Measurements from ENCODE around the gene RBMS1.

Gene RBMS1

DNA sequence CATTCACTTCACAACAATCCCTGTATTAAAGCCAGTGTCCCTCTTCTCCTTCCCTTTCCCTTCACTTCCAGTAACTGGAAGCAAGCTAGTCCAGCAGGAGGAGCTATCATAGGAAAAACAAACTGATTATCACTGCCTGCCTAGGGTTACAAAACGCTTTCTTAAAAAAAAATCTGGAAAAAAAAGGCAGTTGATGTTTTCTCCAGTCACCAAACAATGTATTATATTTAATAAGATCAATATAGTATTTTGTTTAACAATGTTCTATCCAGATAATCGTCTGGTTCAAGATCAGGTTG, 214.8 kb downstream of the RBMS1 start:
- no peak overlapping the region for H3K27ac ChIP-seq (ENCODE audit: low read length)
- no peaks in the 10 kb centered on the region for H3K9me3 ChIP-seq (ENCODE audit: control insufficient read depth in 2 of 2, low read length in 2 of 2)
- peaks cover 31 to 46% of the 10 kb centered on the region in 2 donors for H3K36me3 ChIP-seq (ENCODE audit: control insufficient read depth in 2 of 2, insufficient read depth in 2 of 2, low read length in 2 of 2)

DNA sequence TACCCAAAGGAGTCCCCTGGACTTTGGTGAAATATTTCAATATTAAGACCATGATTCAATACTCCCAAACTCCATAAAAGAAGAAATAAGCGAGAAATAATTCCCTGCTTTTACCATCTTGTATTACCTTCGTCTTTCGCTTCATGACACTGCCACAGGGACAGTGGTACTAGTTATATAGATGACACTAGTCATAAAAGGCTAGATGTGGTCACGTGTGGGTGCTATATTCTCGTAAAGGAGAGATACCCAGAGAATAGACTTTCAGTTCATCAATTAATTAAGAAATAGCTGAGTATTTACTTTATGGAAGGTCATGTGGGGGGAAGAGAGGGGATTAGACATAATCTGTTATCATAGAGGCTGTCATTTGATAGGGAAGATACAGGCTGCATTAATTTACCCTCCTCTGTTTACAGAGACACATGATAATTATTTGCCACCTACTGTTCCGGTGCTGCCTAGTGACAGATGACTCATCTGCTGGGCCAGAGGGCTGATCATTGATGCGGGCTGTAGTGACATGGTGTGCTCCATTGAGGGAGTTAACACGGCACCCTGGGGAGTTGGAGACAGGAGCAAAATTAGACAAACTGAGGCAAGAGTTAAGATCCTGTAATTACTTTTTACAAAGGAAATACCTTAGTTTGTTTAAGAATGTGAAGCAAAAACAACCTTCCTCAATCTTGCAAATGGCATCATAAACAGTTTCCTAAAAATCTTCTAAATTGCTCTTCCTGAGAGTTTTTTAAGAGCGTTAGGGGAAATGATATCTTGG, 215.3 kb downstream of the RBMS1 start:
- H3K36me3 ChIP-seq (ENCODE audit: control insufficient read depth in 2 of 2, insufficient read depth in 2 of 2, low read length in 2 of 2), result peaks cover 31 to 41% of the 10 kb centered on the region in 2 donors

More for the DNA sequence above, 214.8 kb downstream of the RBMS1 start:
- no peak overlapping the region for H3K4me3 ChIP-seq (ENCODE audit: low read length in 2 of 2)
- no peaks in the 10 kb centered on the region for H3K4me1 ChIP-seq (ENCODE audit: control insufficient read depth, insufficient read depth, low read length)
- no peak overlapping the region for H3K9ac ChIP-seq (ENCODE audit: low read length in 2 of 2)
- H3K27me3 ChIP-seq (ENCODE audit: control insufficient read depth in 1 of 2, insufficient read depth in 2 of 2, low read length in 2 of 2), result no peaks in the 10 kb centered on the region

DNA sequence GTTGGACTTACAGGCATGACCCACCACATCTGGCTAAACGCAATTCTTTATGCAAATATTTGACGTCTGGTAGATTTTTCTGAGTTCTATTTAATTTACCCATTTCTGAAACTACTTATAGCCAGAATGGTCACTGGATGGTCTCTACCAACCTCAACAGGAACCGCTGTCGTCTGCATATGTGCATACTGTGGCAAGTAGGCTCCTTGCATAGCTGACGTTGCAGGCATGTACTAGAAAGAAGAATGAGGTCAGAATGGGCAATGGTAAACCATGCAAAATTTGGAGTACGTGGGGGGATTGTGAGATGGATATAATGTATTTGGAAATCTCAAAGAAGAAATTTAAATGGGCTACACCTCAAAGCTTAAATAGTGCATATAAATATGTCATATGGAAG, 216.5 kb downstream of the RBMS1 start:
- H3K27ac ChIP-seq (ENCODE audit: low read length), result no peak overlapping the region
- peaks cover 31 to 35% of the 10 kb centered on the region in 2 donors for H3K36me3 ChIP-seq (ENCODE audit: control insufficient read depth in 2 of 2, insufficient read depth in 2 of 2, low read length in 2 of 2)
- H3K27me3 ChIP-seq (ENCODE audit: control insufficient read depth in 1 of 2, insufficient read depth in 2 of 2, low read length in 2 of 2), result no peaks in the 10 kb centered on the region
- H3K9me3 ChIP-seq (ENCODE audit: control insufficient read depth in 2 of 2, low read length in 2 of 2), result no peaks in the 10 kb centered on the region
- no peaks in the 10 kb centered on the region for H3K4me1 ChIP-seq (ENCODE audit: control insufficient read depth, insufficient read depth, low read length)
- no peak overlapping the region for H3K4me3 ChIP-seq (ENCODE audit: low read length in 2 of 2)
- H3K9ac ChIP-seq (ENCODE audit: low read length in 2 of 2), result no peak overlapping the region

More for the DNA sequence above, 215.3 kb downstream of the RBMS1 start:
- H3K9ac ChIP-seq (ENCODE audit: low read length in 2 of 2), result no peak overlapping the region
- no peaks in the 10 kb centered on the region for H3K27me3 ChIP-seq (ENCODE audit: control insufficient read depth in 1 of 2, insufficient read depth in 2 of 2, low read length in 2 of 2)
- no peak overlapping the region for H3K4me3 ChIP-seq (ENCODE audit: low read length in 2 of 2)
- no peaks in the 10 kb centered on the region for H3K9me3 ChIP-seq (ENCODE audit: control insufficient read depth in 2 of 2, low read length in 2 of 2)
- H3K27ac ChIP-seq (ENCODE audit: low read length), result no peak overlapping the region
- no peaks in the 10 kb centered on the region for H3K4me1 ChIP-seq (ENCODE audit: control insufficient read depth, insufficient read depth, low read length)

DNA sequence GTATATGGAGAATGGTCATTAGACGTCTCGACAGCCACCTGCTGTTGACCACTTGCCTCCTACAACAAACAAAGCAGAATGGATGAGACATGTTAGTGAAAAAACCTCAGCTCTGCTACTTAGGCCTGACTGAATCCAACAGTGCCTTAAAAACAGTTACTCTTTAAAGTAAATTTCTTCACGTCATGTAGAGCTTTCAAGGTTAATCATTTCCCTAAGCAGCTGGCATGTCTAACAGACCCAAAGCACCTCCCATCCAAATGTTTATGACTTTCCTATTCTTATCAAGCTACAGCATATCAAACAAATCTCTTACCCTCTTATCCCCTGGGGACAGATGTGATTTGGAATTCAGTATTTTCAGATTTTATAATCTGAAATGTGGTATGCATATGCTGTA, 218.0 kb downstream of the RBMS1 start:
- H3K9ac ChIP-seq (ENCODE audit: low read length in 2 of 2), result no peak overlapping the region
- H3K4me3 ChIP-seq (ENCODE audit: low read length in 2 of 2), result no peak overlapping the region
- no peaks in the 10 kb centered on the region for H3K27me3 ChIP-seq (ENCODE audit: control insufficient read depth in 1 of 2, insufficient read depth in 2 of 2, low read length in 2 of 2)
- H3K9me3 ChIP-seq (ENCODE audit: control insufficient read depth in 2 of 2, low read length in 2 of 2), result no peaks in the 10 kb centered on the region
- no peak overlapping the region for H3K27ac ChIP-seq (ENCODE audit: low read length)
- H3K4me1 ChIP-seq (ENCODE audit: control insufficient read depth, insufficient read depth, low read length), result peaks cover 8% of the 10 kb centered on the region
- peaks cover 33 to 38% of the 10 kb centered on the region in 2 donors for H3K36me3 ChIP-seq (ENCODE audit: control insufficient read depth in 2 of 2, insufficient read depth in 2 of 2, low read length in 2 of 2)

DNA sequence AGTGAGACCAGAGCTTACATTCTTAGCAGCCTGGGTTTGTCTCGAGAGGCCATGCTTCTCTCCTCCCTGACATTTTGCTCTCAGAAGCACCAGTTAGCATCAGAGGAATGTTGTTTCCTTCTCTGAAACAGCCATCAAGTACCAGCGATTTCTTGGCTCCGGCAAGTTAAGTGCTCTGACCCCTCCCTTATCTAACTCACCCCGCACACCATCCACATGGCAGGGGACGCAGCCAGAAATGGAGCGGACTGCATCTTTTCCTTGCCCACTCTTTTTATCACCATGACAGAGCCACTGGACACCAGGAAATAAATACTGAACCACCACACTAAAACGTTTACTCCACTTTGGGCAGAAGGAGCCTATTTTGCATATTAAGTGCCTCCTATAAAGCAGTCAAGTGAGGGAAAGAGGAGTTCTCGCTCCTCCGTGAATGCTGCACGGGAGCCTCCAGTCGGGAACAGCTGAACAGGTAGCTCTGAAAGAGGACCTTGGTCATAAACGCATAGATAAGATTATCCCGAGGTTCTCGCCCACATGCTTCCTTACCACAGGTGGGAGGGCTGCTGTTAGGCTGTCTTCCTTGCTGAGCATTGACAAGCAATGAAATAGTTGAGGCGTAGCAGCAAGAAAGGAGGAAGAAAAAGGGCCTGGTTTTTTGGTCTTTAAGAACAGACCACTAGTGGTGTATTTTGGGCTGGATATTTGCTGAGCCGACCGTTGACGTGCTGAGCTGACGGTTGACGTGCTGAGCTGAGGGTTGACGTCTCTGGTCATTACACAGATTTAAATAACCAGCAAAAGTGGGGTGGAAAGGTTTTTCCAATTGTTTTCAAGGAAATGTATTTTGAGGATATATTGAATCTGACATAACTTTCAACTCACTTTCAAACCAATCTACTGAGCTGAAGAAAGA, 222.2 kb downstream of the RBMS1 start:
- Histone ChIP-seq H3K4me1 (ENCODE audit: control insufficient read depth, insufficient read depth, low read length) (peaks cover 24% of the 10 kb centered on the region), H3K9me3 (ENCODE audit: control insufficient read depth in 2 of 2, low read length in 2 of 2) (no peaks in the 10 kb centered on the region), H3K4me3 (ENCODE audit: low read length in 2 of 2) (peak overlapping the region; percentile 57 to 82), H3K36me3 (ENCODE audit: control insufficient read depth in 2 of 2, insufficient read depth in 2 of 2, low read length in 2 of 2) (peaks cover 11 to 21% of the 10 kb centered on the region in 2 donors), H3K27me3 (ENCODE audit: control insufficient read depth in 1 of 2, insufficient read depth in 2 of 2, low read length in 2 of 2) (no peaks in the 10 kb centered on the region), H3K9ac (ENCODE audit: low read length in 2 of 2) (peak overlapping the region; percentile 75 to 92), H3K27ac (ENCODE audit: low read length) (peak overlapping the region; percentile 98)

DNA sequence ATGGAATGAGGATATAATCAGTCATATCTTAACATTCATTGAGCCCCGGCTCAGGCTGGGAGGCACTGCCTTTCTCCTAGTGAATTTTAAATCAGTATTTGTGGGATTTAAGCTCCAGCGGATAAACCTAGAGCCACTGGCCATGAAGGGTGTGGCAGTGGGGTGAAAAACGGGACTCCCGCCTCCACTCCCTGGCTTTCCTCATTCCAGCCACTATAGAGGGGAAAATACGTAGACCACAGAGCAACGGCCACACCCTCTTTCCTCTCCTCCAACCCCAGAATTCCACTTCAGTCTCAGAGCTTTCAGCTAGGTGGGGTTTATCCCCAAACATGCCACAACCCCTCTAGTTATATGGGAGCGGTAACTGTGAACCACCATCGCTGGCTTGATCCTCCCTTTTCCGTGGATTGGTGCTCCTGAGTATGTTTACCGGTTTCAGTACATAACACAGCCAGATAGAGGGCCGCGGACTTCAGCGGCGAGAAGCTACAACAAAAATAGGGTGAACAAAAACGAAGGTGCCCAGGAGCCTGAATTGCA, 223.0 kb downstream of the RBMS1 start:
- H3K4me1 ChIP-seq (ENCODE audit: control insufficient read depth, insufficient read depth, low read length), result peaks cover 24% of the 10 kb centered on the region
- peak overlapping the region; percentile 98 for H3K27ac ChIP-seq (ENCODE audit: low read length)
- no peaks in the 10 kb centered on the region for H3K9me3 ChIP-seq (ENCODE audit: control insufficient read depth in 2 of 2, low read length in 2 of 2)
- peaks cover 5 to 14% of the 10 kb centered on the region in 2 donors for H3K36me3 ChIP-seq (ENCODE audit: control insufficient read depth in 2 of 2, insufficient read depth in 2 of 2, low read length in 2 of 2)
- peak overlapping the region; percentile 57 to 82 for H3K4me3 ChIP-seq (ENCODE audit: low read length in 2 of 2)
- H3K9ac ChIP-seq (ENCODE audit: low read length in 2 of 2), result peak overlapping the region; percentile 75 to 92
- no peaks in the 10 kb centered on the region for H3K27me3 ChIP-seq (ENCODE audit: control insufficient read depth in 1 of 2, insufficient read depth in 2 of 2, low read length in 2 of 2)

DNA sequence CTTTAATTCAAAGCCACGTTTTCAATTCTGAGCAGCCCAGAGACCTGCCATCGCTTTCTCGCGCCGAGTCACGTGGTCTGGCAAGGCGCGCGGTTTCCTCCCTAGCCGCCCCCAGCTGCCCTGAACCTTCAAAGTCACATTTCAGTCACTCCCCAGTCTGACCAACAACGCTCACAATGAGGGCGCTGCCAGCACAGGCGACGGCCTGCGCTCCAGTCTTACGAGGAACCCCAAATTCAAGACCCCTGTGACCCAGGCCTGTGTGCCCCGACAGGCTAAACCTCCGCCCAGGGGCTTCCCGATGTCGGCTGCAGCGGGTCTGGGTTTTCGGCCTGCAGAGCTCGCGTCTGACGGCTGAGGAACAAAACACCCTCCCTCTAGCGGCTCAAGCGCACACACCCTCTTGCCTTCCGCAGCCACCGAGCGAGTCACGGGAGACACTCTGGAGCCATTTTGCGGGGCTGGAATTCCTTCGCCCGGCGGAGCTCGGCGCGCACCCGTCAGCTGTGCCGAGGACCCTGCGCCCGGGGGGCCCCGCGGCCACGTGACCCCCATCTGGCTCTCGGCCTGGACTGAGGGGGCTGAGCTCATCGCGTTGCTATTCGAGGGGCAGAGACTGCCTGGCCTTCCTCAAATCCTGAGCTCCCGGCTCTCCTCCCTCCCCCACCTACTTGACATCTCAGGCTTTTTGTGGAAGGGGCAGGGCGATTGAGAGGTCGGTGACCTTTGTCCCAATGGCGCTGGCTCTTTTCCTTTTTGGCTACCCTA, 223.6 kb downstream of the RBMS1 start:
- Histone ChIP-seq H3K4me1 (ENCODE audit: control insufficient read depth, insufficient read depth, low read length) (peaks cover 24% of the 10 kb centered on the region), H3K9me3 (ENCODE audit: control insufficient read depth in 2 of 2, low read length in 2 of 2) (no peaks in the 10 kb centered on the region), H3K27me3 (ENCODE audit: control insufficient read depth in 1 of 2, insufficient read depth in 2 of 2, low read length in 2 of 2) (no peaks in the 10 kb centered on the region), H3K9ac (ENCODE audit: low read length in 2 of 2) (peak overlapping the region; percentile 75 to 92), H3K36me3 (ENCODE audit: control insufficient read depth in 2 of 2, insufficient read depth in 2 of 2, low read length in 2 of 2) (peaks cover 2 to 9% of the 10 kb centered on the region in 2 donors), H3K4me3 (ENCODE audit: low read length in 2 of 2) (peak overlapping the region; percentile 57 to 82), H3K27ac (ENCODE audit: low read length) (peak overlapping the region; percentile 98)

DNA sequence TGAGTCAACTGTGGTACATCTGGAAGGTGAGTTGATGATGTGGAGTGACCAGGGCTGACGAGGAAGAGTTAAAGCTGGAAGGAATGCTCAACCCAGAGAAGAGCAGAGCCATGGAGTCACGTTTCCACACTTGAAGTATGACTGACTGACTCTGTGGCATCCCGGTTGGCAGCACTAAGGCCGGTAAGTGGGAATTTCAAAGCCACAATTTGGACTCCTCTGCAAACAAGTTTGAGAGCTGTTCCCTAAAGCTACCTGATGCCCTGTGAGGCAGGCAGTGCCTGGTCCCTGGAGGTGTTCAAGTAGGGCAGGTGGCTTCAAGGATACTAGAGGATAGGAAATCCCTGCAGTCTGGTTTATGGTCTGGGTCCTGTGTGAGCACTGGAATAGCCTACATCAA, 224.2 kb downstream of the RBMS1 start:
- Histone ChIP-seq H3K4me1 (ENCODE audit: control insufficient read depth, insufficient read depth, low read length) (peaks cover 24% of the 10 kb centered on the region), H3K9ac (ENCODE audit: low read length in 2 of 2) (peak overlapping the region; percentile 75 to 92), H3K36me3 (ENCODE audit: control insufficient read depth in 2 of 2, insufficient read depth in 2 of 2, low read length in 2 of 2) (peaks cover 2 to 9% of the 10 kb centered on the region in 2 donors), H3K27me3 (ENCODE audit: control insufficient read depth in 1 of 2, insufficient read depth in 2 of 2, low read length in 2 of 2) (no peaks in the 10 kb centered on the region), H3K27ac (ENCODE audit: low read length) (peak overlapping the region; percentile 98), H3K9me3 (ENCODE audit: control insufficient read depth in 2 of 2, low read length in 2 of 2) (no peaks in the 10 kb centered on the region), H3K4me3 (ENCODE audit: low read length in 2 of 2) (peak overlapping the region; percentile 57 to 82)

DNA sequence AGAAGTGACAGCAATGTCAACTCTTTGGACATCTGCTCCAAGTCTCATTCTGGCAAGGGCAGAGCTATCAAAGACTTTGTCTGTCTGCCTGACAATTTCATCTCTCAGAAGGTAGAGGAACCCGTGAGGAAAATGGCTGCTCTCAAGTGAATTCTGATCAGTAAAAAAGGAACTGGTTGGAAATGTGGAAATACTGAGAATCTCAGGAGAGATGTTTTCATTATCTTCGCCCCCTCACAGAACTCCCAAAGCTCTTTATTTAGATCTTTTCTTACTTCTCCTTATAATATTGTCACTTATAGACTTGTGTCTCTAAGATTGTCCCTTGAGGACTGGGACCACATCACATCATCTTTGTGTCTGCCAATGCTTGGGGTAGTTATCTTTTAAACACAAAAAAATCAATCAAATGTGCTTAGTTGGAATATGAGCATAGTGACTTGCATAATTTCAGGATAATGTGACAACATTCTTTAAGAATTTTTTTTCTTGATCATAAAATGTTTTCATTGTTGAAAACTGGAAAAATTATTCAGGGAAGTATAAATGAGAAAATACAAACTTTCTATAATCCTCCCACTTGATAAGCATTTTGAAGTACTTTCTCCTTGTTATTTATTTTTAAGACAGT, 225.3 kb downstream of the RBMS1 start:
- Histone ChIP-seq H3K9me3 (ENCODE audit: control insufficient read depth in 2 of 2, low read length in 2 of 2) (no peaks in the 10 kb centered on the region), H3K36me3 (ENCODE audit: control insufficient read depth in 2 of 2, insufficient read depth in 2 of 2, low read length in 2 of 2) (peaks cover 2 to 9% of the 10 kb centered on the region in 2 donors), H3K27me3 (ENCODE audit: control insufficient read depth in 1 of 2, insufficient read depth in 2 of 2, low read length in 2 of 2) (no peaks in the 10 kb centered on the region), H3K4me3 (ENCODE audit: low read length in 2 of 2) (no peak overlapping the region), H3K27ac (ENCODE audit: low read length) (no peak overlapping the region), H3K9ac (ENCODE audit: low read length in 2 of 2) (no peak overlapping the region), H3K4me1 (ENCODE audit: control insufficient read depth, insufficient read depth, low read length) (peaks cover 24% of the 10 kb centered on the region)

DNA sequence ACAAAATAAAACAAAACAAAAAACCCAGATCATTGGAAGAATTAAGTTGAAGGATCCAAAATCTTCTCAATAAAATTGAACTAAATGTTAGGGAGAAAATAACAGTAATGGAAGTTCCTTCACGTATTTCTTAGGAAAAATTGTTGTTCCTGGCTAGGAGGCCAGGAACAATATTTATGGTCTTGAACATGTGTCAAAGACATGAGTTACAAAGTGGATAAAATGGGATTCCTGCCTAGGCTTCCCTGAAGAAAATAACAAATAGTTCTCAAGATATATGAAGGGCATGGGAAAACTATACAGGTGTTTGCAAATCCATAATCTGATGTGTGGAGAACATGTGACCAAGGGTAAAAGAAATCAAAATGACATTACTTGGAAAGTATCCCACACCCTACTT, 225.9 kb downstream of the RBMS1 start:
- H3K27me3 ChIP-seq (ENCODE audit: control insufficient read depth in 1 of 2, insufficient read depth in 2 of 2, low read length in 2 of 2), result no peaks in the 10 kb centered on the region
- H3K27ac ChIP-seq (ENCODE audit: low read length), result no peak overlapping the region
- no peak overlapping the region for H3K4me3 ChIP-seq (ENCODE audit: low read length in 2 of 2)
- H3K4me1 ChIP-seq (ENCODE audit: control insufficient read depth, insufficient read depth, low read length), result peaks cover 24% of the 10 kb centered on the region
- H3K36me3 ChIP-seq (ENCODE audit: control insufficient read depth in 2 of 2, insufficient read depth in 2 of 2, low read length in 2 of 2), result peaks cover 2 to 6% of the 10 kb centered on the region in 2 donors
- H3K9ac ChIP-seq (ENCODE audit: low read length in 2 of 2), result no peak overlapping the region
- H3K9me3 ChIP-seq (ENCODE audit: control insufficient read depth in 2 of 2, low read length in 2 of 2), result no peaks in the 10 kb centered on the region
